Measurements from ENCODE around the gene RASD1. TPM values are rescaled to one million over a fixed set of nuclear protein-coding genes. Genes with fewer than 3 reads are reported as not detected.

RASD1 gene
- total and polyA plus RNA-seq, 2 experiments from 2014 or later: 3.6 to 3.7 TPM

DNA sequence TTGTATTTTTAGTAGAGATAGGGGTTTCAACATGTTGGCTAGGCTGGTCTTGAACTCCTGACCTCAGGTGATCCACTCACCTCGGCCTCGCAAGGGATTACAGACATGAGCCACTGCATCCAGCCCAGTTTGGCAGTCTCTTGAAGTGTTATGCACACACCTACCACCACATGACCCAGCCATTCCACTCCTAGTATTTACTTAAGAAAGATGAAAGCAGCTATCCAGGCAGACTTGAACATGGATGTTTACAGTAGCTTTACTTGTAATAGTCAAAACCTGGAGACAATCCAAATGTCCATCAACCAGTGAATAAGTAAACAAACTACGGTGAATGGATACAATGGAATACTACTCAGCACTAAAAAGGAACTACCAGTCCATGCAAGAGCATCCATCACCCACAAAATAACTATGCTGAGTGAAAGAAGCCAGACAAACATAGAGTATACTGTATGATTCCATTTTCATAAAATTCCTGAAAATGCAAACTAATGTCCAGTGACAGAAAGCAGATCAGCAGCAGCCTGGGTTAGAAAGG lies 37.8 kb upstream of the RASD1 start:
- Histone ChIP-seq H3K4me2 (no peak overlapping the region), H3F3A (replicated peaks; ENCODE audit: low read depth) (no peaks in the 10 kb centered on the region), H2AFZ (no peak overlapping the region), H3K27ac (ENCODE audit: low read depth) (no peak overlapping the region), H3K4me3 (no peak overlapping the region), H3K27me3 (ENCODE audit: insufficient read depth) (no peaks in the 10 kb centered on the region), H3K36me3 (ENCODE audit: insufficient read depth) (no peaks in the 10 kb centered on the region), H3K9me2 (ENCODE audit: insufficient read depth) (no peaks in the 10 kb centered on the region), H4K20me1 (replicated peaks; ENCODE audit: insufficient read depth) (no peaks in the 10 kb centered on the region), H3K79me2 (replicated peaks; ENCODE audit: insufficient read depth) (no peaks in the 10 kb centered on the region), H3K4me1 (ENCODE audit: insufficient read depth) (no peaks in the 10 kb centered on the region)
- no peak for TF ChIP-seq CREB1 (CRISPR knock-in tag; IDR thresholded peaks at IDR 0.05; ENCODE audit: low read depth)
- TF ChIP-seq, protein P1, sequence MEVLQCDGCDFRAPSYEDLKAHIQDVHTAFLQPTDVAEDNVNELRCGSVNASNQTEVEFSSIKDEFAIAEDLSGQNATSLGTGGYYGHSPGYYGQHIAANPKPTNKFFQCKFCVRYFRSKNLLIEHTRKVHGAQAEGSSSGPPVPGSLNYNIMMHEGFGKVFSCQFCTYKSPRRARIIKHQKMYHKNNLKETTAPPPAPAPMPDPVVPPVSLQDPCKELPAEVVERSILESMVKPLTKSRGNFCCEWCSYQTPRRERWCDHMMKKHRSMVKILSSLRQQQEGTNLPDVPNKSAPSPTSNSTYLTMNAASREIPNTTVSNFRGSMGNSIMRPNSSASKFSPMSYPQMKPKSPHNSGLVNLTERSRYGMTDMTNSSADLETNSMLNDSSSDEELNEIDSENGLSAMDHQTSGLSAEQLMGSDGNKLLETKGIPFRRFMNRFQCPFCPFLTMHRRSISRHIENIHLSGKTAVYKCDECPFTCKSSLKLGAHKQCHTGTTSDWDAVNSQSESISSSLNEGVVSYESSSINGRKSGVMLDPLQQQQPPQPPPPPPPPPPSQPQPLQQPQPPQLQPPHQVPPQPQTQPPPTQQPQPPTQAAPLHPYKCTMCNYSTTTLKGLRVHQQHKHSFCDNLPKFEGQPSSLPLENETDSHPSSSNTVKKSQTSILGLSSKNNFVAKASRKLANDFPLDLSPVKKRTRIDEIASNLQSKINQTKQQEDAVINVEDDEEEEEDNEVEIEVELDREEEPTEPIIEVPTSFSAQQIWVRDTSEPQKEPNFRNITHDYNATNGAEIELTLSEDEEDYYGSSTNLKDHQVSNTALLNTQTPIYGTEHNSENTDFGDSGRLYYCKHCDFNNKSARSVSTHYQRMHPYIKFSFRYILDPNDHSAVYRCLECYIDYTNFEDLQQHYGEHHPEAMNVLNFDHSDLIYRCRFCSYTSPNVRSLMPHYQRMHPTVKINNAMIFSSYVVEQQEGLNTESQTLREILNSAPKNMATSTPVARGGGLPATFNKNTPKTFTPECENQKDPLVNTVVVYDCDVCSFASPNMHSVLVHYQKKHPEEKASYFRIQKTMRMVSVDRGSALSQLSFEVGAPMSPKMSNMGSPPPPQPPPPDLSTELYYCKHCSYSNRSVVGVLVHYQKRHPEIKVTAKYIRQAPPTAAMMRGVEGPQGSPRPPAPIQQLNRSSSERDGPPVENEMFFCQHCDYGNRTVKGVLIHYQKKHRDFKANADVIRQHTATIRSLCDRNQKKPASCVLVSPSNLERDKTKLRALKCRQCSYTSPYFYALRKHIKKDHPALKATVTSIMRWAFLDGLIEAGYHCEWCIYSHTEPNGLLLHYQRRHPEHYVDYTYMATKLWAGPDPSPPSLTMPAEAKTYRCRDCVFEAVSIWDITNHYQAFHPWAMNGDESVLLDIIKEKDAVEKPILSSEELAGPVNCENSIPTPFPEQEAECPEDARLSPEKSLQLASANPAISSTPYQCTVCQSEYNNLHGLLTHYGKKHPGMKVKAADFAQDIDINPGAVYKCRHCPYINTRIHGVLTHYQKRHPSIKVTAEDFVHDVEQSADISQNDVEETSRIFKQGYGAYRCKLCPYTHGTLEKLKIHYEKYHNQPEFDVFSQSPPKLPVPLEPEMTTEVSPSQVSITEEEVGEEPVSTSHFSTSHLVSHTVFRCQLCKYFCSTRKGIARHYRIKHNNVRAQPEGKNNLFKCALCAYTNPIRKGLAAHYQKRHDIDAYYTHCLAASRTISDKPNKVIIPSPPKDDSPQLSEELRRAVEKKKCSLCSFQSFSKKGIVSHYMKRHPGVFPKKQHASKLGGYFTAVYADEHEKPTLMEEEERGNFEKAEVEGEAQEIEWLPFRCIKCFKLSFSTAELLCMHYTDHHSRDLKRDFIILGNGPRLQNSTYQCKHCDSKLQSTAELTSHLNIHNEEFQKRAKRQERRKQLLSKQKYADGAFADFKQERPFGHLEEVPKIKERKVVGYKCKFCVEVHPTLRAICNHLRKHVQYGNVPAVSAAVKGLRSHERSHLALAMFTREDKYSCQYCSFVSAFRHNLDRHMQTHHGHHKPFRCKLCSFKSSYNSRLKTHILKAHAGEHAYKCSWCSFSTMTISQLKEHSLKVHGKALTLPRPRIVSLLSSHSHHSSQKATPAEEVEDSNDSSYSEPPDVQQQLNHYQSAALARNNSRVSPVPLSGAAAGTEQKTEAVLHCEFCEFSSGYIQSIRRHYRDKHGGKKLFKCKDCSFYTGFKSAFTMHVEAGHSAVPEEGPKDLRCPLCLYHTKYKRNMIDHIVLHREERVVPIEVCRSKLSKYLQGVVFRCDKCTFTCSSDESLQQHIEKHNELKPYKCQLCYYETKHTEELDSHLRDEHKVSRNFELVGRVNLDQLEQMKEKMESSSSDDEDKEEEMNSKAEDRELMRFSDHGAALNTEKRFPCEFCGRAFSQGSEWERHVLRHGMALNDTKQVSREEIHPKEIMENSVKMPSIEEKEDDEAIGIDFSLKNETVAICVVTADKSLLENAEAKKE (CRISPR knock-in tag; IDR thresholded peaks at IDR 0.05): no peak
- TF ChIP-seq STAT1 (IDR thresholded peaks at IDR 0.05; ENCODE audit: unreplicated experiment): no peak
- TF ChIP-seq, protein P2, sequence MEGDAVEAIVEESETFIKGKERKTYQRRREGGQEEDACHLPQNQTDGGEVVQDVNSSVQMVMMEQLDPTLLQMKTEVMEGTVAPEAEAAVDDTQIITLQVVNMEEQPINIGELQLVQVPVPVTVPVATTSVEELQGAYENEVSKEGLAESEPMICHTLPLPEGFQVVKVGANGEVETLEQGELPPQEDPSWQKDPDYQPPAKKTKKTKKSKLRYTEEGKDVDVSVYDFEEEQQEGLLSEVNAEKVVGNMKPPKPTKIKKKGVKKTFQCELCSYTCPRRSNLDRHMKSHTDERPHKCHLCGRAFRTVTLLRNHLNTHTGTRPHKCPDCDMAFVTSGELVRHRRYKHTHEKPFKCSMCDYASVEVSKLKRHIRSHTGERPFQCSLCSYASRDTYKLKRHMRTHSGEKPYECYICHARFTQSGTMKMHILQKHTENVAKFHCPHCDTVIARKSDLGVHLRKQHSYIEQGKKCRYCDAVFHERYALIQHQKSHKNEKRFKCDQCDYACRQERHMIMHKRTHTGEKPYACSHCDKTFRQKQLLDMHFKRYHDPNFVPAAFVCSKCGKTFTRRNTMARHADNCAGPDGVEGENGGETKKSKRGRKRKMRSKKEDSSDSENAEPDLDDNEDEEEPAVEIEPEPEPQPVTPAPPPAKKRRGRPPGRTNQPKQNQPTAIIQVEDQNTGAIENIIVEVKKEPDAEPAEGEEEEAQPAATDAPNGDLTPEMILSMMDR (conservative IDR thresholded peaks at IDR 0.05; ENCODE audit: low read depth in 2 of 2): no peak
- TF ChIP-seq JUNB (IDR thresholded peaks at IDR 0.05; ENCODE audit: unreplicated experiment): no peak
- ATAC-seq (no peak), DNase-seq (ENCODE audit: low spot score) (no peak)
- Mint-ChIP-seq H3K36me3 (ENCODE audit: low read depth) (no peaks in the 10 kb centered on the region), H3K4me3 (no peak overlapping the region), H3K9me3 (no peaks in the 10 kb centered on the region), H3K27me3 (ENCODE audit: insufficient read depth, low read depth, poor library complexity) (peaks cover 6% of the 10 kb centered on the region), H3K4me1 (peaks cover 4% of the 10 kb centered on the region; the same call in 2 of the 3 replicates), H3K27ac (no peak overlapping the region)
